8988T (cell line): ENCODE results near the gene LYPLAL1.

Source experiments
- DNase-seq: peaks from one replicate; pipeline ENCODE4 v3.0.0; 2011

Gene LYPLAL1

DNA sequence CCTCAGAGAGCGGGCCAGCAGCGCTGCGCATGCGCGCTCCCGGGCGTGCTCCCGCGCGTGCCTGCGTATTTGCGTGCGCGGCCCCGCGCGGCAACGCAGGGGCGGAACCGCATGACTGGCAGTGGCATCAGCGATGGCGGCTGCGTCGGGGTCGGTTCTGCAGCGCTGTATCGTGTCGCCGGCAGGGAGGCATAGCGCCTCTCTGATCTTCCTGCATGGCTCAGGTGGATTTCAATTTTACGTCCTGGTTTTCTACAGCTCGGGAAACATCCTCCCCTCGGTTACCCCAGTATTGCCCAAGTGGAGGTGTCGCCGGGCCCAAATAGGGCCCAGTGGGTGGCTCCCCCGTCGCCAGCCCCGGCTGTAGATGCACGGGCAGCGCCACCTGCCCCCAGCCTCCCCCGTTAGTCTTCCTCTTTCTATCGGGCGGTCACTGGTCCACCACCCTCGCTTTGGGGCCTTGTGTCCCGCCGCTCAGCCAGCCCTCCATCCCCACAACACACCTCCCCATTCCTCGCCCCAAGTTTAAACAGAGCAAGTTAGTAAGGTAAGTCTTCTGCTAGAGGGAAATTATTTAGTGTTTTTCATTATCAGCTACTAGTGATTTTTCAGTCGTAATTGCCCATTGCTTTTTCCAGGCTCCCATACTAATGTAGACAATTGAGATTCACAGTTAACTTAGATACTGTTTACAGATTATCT, at the start of gene LYPLAL1:
Gene LYPLAL1 (plus strand): TSS at position 121 of the 702 bp plus-strand sequence. CDS start 13 bp downstream, at position 134.
- DNase-seq: peak; percentile 56

GRCh38 chr1:219124163-219124562, 49.5 kb upstream of the LYPLAL1 start:
- no peak for DNase-seq

GRCh38 chr1:219125342-219125741, 48.3 kb upstream of the LYPLAL1 start:
- no peak for DNase-seq

DNA sequence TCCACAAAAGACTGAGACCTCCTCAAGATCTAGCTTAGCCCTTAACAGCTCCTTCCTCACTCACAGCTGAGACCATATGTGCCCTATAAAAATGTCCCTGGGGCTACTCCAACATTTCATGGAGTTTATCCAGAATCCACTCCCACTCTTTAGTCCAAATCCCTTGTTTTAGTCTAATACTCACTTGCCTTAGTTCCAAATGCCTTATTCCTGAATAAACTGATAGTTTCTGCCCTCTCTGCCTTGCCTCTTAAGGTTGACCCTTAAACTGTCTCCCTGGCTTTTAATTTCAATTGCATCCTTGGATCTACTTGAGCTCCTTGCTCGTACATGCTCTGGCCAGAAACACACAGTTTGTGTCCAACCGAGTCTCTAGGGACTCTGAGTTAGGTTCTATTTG, 47.3 kb upstream of the LYPLAL1 start:
- no peak for DNase-seq

GRCh38 chr1:219128957-219129356, 44.7 kb upstream of the LYPLAL1 start:
- DNase-seq: no peak

- no peak for DNase-seq
Observed at GRCh38 chr1:219130366-219130935, 43.2 kb upstream of the LYPLAL1 start.

GRCh38 chr1:219132939-219133338, 40.7 kb upstream of the LYPLAL1 start:
- DNase-seq: no peak

DNA sequence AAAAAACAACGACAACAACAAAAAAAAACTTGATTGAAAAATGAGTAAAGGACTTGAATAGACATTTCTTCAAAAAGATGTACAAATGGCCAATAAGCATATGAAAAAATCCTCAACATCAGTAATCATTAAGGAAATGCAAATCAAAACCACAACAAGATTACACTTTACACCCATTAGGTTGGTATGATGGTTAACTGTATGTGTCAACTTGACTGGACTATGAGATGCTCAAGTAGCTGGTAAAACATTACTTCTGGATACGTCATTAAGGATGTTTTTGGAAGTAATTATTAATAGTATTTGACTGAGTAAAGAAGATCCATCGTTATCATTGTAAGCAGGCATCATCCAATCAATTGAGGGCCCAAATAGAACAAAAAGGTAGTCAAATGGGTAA, 34.9 kb upstream of the LYPLAL1 start:
- no peak for DNase-seq

GRCh38 chr1:219140303-219140877, 33.3 kb upstream of the LYPLAL1 start:
- DNase-seq: no peak

DNA sequence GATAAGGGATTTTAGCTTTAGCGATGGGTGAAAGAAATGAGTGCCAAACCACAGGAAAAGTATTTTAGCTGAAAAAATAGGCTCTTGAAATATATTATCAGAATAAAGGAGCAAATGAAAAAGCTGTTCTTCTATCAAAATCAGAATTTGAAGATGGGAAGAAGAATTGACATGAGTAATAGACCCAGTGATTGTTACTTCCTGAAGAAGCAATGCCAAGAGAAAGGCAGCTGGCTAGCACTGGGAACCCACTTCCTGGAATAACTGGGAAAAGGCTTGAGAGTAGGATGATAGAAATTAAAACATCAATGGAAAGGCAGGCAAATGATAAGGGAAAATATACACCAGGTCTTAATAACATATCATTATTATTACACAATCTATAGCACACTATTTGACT, 29.9 kb upstream of the LYPLAL1 start:
- DNase-seq: no peak

DNA sequence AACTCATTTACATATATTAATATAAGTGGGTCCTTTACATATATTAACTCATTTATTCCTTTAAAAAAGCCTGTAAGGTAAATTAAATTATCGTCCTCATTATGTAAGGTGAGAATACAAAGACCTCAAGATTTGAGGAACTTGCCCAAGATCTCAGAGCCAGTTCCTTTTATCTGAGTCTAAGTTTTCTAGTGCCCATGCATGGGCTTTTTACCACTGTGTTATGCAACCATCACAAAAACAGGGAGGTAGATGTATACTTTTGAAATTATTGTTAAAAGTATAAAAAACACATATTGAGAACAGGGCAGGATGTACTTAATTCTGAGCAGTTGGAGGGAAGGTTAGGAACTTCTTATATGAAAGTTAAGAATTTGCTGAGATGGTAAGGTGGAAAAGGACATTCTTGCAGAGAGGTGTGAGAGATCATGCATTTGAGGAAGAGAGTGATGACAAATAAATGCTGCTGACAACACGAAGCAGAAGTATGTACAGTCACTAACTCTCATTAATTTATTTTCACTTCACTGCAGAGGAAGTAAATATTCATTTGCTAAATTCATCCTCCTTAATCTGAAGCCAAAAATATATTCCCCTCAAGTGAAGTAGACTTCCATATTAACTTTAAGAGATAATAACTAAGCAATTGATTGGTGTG, 28.9 kb upstream of the LYPLAL1 start:
- no peak for DNase-seq

DNA sequence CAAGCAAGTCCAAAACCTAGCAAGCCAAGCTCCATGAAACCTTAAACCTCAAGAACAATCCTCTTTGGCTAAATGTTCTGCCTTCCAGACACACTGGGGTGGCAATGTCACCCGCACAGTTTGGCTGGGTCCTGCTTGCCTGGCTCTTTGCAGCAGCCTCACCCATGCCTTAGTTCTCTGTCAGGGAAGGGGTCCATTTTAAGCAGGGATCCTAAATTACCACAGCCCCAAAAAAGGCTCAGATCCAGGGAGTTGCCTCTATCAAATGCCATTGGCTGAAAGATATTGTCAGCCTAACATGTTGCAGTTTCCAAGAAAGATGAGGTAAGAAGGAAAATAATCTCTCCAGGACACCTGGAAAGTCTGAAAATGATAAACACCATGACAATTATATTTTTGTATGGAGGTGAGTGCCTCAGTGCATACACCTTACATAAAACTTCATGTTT, 26.1 kb upstream of the LYPLAL1 start:
- no peak for DNase-seq

- no peak for DNase-seq
Observed at GRCh38 chr1:219149009-219149577, 24.6 kb upstream of the LYPLAL1 start.

DNA sequence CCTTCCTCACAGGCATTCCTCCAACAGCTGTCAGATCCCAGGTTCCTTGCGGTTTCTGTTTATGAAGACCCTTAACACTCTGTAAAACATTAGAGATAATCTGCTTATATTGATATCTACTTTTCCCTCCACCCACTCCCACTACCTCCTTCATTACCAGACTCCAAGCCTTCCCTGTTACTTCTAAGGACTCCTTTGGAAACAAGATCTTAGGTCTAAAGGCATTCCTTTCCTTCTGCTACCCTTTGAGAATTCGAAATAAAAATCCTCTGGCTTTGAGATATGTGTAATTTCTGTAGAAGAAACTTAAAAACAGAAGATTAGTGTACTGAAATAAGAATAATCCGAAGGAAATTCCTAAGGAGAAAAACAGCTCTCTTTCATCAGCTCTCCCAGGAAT, 23.7 kb upstream of the LYPLAL1 start:
- DNase-seq: no peak

DNA sequence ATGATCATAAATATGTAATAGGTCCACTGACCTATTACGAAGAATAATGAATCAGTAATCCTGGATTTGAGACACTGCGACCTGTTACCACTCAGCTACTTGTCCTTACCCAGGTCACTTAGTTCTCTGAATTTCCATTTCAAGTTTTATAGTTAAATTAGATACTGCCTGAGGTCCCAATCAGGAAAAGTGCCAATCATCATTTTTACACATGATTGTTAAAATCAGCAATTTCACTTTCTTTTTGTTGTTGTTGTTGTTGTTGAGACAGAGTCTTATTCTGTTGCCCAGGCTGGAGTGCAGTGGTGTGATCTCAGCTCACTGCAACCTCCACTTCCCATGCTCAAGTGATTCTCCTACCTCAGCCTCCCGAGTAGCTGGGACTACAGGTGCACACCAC, 22.8 kb upstream of the LYPLAL1 start:
- no peak for DNase-seq

- no peak for DNase-seq
Observed at GRCh38 chr1:219151467-219151866, 22.2 kb upstream of the LYPLAL1 start.

DNA sequence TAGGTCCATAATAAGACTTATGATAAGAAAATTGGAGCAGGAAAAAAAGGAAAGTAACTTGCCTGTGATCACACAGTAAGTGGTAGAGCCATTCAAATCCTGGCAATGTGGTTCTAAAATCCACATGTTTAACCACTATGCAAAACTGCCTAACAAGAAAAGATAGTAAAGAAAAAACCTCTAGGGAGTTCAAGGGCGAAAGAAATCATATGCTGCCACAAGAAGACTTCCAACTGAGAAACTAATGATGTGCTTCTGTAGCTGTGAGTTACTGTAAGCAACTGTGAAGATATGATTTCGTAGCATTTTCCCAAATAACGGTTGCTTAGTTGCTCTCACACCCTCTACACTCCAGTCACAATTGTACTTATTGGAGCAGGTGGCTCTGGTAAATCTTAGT, 20.9 kb upstream of the LYPLAL1 start:
- DNase-seq: no peak

- DNase-seq: no peak
Observed at GRCh38 chr1:219153723-219154122, 20.0 kb upstream of the LYPLAL1 start.

DNA sequence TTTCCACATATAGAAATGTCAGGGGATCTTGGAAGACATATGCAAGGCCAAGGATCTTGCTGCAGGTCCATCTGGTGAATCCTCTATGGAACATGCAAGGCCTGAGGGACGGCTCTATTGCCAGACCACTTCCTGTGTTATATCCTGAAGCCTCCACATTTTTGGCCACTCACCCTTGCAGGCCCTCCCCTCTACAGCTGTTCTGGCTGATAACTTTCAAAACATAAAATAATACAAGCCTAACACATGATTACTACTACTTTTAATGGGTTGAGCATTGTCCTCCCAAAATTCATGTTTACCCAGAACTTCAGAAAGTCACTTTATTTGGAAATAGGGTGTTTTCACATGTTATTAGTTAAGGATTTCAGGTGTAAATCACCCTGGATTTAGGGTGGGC, 18.5 kb upstream of the LYPLAL1 start:
- DNase-seq: no peak

- DNase-seq: no peak
Observed at GRCh38 chr1:219159946-219160645, 13.6 kb upstream of the LYPLAL1 start.

GRCh38 chr1:219160967-219161366, 12.7 kb upstream of the LYPLAL1 start:
- DNase-seq: no peak

GRCh38 chr1:219161371-219161770, 12.3 kb upstream of the LYPLAL1 start:
- no peak for DNase-seq

DNA sequence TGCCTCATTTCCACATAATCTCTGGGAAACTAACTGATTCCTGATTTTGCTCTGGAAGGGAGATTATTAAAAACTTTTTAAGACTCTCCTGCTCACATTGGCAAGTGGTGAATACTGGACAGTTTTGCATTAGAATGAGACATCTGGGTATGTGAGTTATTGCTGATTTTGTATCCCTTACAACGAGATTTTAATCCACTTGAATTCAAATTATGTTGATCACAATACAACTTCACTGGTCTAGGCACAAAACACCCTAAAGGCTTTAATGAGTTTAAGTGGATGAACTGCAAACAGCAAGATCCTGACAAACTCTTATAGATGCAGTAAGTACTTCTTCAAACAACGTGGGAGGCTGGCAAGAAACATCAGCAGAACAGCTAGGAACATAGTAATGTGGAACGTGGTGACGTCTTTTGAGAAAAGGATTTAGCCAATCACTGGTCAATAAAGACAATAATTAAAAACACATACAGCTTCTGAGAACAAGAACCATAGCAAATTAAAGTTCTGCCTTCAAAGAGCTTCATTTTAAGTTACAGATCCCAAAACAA, 10.2 kb upstream of the LYPLAL1 start:
- no peak for DNase-seq
